H1 (cell line): ENCODE data around the gene SNTN. TPM values are rescaled to one million over a fixed set of nuclear protein-coding genes. Genes with fewer than 3 reads are reported as not detected.

Experiments used
- CTCF ChIA-PET: fragments of 300-600 bp; sonication (Branson Sonifier 250); formaldehyde crosslinking; loops from one replicate; lab custom pipeline; 2021; ENCODE audit not compliant: partially characterized antibody; lab: Charles Lee
- POLR2A ChIA-PET: fragments of 300-600 bp; sonication (Branson Sonifier 250); formaldehyde crosslinking; loops from one replicate; lab custom pipeline; 2021; ENCODE audit warnings: inconsistent platforms; ENCODE audit not compliant: partially characterized antibody; lab: Charles Lee
- DNase-seq, 2 experiments: peaks; one replicate each; pipeline versions ENCODE4 v3.0.0 to v3.0.0-alpha.2; 2010 to 2022; ENCODE audit warnings: low spot score in 2 of 2, low read depth in 1 of 2, mixed read lengths in 1 of 2
- FAIRE-seq: peaks from 2 replicates; lab custom pipeline; 2011; peaks lifted over from hg19 to GRCh38; lab: Jason Lieb, UNC
- H2AFZ ChIP-seq: 2 replicates; pipeline ENCODE4 v1.8.1; 2012; ENCODE audit warnings: low read length, inconsistent platforms
- H2AK5ac ChIP-seq: 2 replicates; pipeline ENCODE4 v1.6.1; 2013; ENCODE audit warnings: low read depth, low read length
- H2BK120ac ChIP-seq: replicated peaks from 2 replicates; pipeline ENCODE3; 2013; ENCODE audit warnings: low read depth, low read length, inconsistent platforms
- H2BK12ac ChIP-seq: 2 replicates; pipeline ENCODE4 v1.6.1; 2013; ENCODE audit warnings: low read depth, low read length
- H2BK15ac ChIP-seq: 2 replicates; pipeline ENCODE4 v1.6.1; 2013; ENCODE audit warnings: low read length
- H2BK20ac ChIP-seq: 2 replicates; pipeline ENCODE4 v1.6.1; 2013; ENCODE audit warnings: low read length
- H2BK5ac ChIP-seq: 2 replicates; pipeline ENCODE4 v1.6.1; 2013; ENCODE audit warnings: low read depth, low read length
- H3K14ac ChIP-seq: 2 replicates; pipeline ENCODE4 v1.6.1; 2013; ENCODE audit warnings: inconsistent platforms; ENCODE audit not compliant: insufficient read length
- H3K18ac ChIP-seq: 2 replicates; pipeline ENCODE4 v1.6.1; 2013; ENCODE audit warnings: low read length; ENCODE audit errors: extremely low read depth
- H3K23ac ChIP-seq: 2 replicates; pipeline ENCODE4 v1.6.1; 2013; ENCODE audit warnings: inconsistent platforms; ENCODE audit not compliant: insufficient read length
- H3K23me2 ChIP-seq: 2 replicates; pipeline ENCODE4 v1.6.1; 2013; ENCODE audit warnings: low read depth, low read length
- H3K27ac ChIP-seq: 2 replicates; pipeline ENCODE4 v1.6.1; 2011; ENCODE audit warnings: low read depth, low read length, inconsistent platforms
- H3K27me3 ChIP-seq, 4 experiments: replicated peaks in 1 of 4; 1 replicate in 1 of 4; 2 replicates in 3 of 4; pipeline versions ENCODE4 v1.6.1 to v1.8.1; 2011 to 2013; ENCODE audit warnings: low read length in 3 of 4, mild to moderate bottlenecking in 3 of 4, inconsistent platforms in 2 of 4, mixed read lengths in 2 of 4, moderate library complexity in 1 of 4; ENCODE audit not compliant: control insufficient read depth in 3 of 4, insufficient read depth in 3 of 4; ENCODE audit errors: extremely low read depth in 1 of 4
- H3K36me3 ChIP-seq, 4 experiments: 2 replicates each; pipeline versions ENCODE4 v1.6.1 to v1.8.1; 2011 to 2013; ENCODE audit warnings: mild to moderate bottlenecking in 4 of 4, low read length in 3 of 4, moderate library complexity in 2 of 4, control low read depth in 1 of 4, inconsistent platforms in 1 of 4; ENCODE audit not compliant: insufficient read depth in 4 of 4, control insufficient read depth in 2 of 4
- H3K4ac ChIP-seq: replicated peaks from 2 replicates; pipeline ENCODE3; 2013; ENCODE audit warnings: low read length, low read depth, mixed read lengths, inconsistent platforms; ENCODE audit not compliant: insufficient read length
- H3K4me1 ChIP-seq, 4 experiments: replicated peaks in 1 of 4; 1 replicate in 1 of 4; 2 replicates in 3 of 4; pipeline versions ENCODE4 v1.6.1 to v1.8.1; 2011 to 2013; ENCODE audit warnings: low read length in 3 of 4, inconsistent platforms in 2 of 4, mixed read lengths in 1 of 4; ENCODE audit not compliant: insufficient read depth in 4 of 4, control insufficient read depth in 3 of 4
- H3K4me2 ChIP-seq, 2 experiments: 2 replicates each; pipeline versions ENCODE4 v1.6.1 to v1.8.1; 2011 to 2013; ENCODE audit warnings: low read depth in 2 of 2, low read length in 2 of 2, control low read depth in 1 of 2, inconsistent platforms in 1 of 2, mild to moderate bottlenecking in 1 of 2; ENCODE audit not compliant: insufficient read depth in 1 of 2
- H3K4me3 ChIP-seq, 4 experiments: fragments of 200-600, 300-600 bp in 1 of 4; sonication (generic), shearing (Covaris generic), sonication (Bioruptor Twin) in 1 of 4; 2 replicates each; pipeline versions ENCODE4 v1.5.1 to v1.8.1; 2011 to 2016; ENCODE audit warnings: low read length in 4 of 4, low read depth in 3 of 4, control low read depth in 2 of 4, inconsistent platforms in 2 of 4, mild to moderate bottlenecking in 2 of 4, mixed read lengths in 1 of 4, moderate library complexity in 1 of 4; ENCODE audit not compliant: insufficient read depth in 2 of 4; ENCODE audit errors: extremely low read depth in 1 of 4
- H3K56ac ChIP-seq: replicated peaks from 2 replicates; pipeline ENCODE3; 2013; ENCODE audit warnings: low read depth, mild to moderate bottlenecking, mixed read lengths, low read length, inconsistent platforms; ENCODE audit not compliant: insufficient read length
- H3K79me1 ChIP-seq: 2 replicates; pipeline ENCODE4 v1.6.1; 2013; ENCODE audit warnings: low read depth, low read length, control low read depth
- H3K79me2 ChIP-seq, 2 experiments: 2 replicates each; pipeline versions ENCODE4 v1.6.1 to v1.8.1; 2012 to 2013; ENCODE audit warnings: low read length in 2 of 2, mild to moderate bottlenecking in 2 of 2, inconsistent platforms in 1 of 2; ENCODE audit not compliant: insufficient read depth in 2 of 2, control insufficient read depth in 1 of 2
- H3K9ac ChIP-seq, 4 experiments: replicated peaks in 1 of 4; 1 replicate in 1 of 4; 2 replicates in 3 of 4; pipeline versions ENCODE4 v1.6.1 to v1.8.1; 2011 to 2013; ENCODE audit warnings: low read depth in 3 of 4, low read length in 3 of 4, control low read depth in 2 of 4, mild to moderate bottlenecking in 2 of 4, moderate library complexity in 2 of 4, inconsistent platforms in 1 of 4; ENCODE audit errors: extremely low read depth in 1 of 4
- H3K9me3 ChIP-seq, 2 experiments: 2 replicates each; pipeline versions ENCODE4 v1.6.1 to v1.8.1; 2012 to 2013; ENCODE audit warnings: mild to moderate bottlenecking in 2 of 2, moderate library complexity in 2 of 2, control low read depth in 1 of 2, inconsistent platforms in 1 of 2, low read depth in 1 of 2, low read length in 1 of 2, mixed read lengths in 1 of 2; ENCODE audit not compliant: insufficient read depth in 2 of 2
- H4K20me1 ChIP-seq, 2 experiments: replicated peaks in 1 of 2; 2 replicates each; pipeline versions ENCODE3 to v1.8.1; 2011 to 2013; ENCODE audit warnings: inconsistent platforms in 2 of 2, low read length in 2 of 2, mild to moderate bottlenecking in 1 of 2; ENCODE audit not compliant: insufficient read depth in 2 of 2, control insufficient read depth in 1 of 2
- H4K5ac ChIP-seq: 2 replicates; pipeline ENCODE4 v1.6.1; 2013; ENCODE audit warnings: low read length, low read depth, mixed read lengths, inconsistent platforms; ENCODE audit not compliant: insufficient read length
- H4K8ac ChIP-seq: 2 replicates; pipeline ENCODE4 v1.8.0; 2013; ENCODE audit warnings: mild to moderate bottlenecking, moderate library complexity, low read length, inconsistent platforms; ENCODE audit not compliant: insufficient read depth; ENCODE audit errors: extremely low read depth
- H4K91ac ChIP-seq: replicated peaks from 2 replicates; pipeline ENCODE3; 2013; ENCODE audit warnings: low read length, mixed read lengths, inconsistent platforms; ENCODE audit not compliant: insufficient read length
- ATF3 ChIP-seq: IDR thresholded peaks from 2 replicates; pipeline ENCODE4 v1.6.1; 2011; ENCODE audit warnings: low read depth, mild to moderate bottlenecking, low read length; ENCODE audit not compliant: insufficient read depth
- BCL11A ChIP-seq, 2 experiments: IDR thresholded peaks; one replicate each; pipeline ENCODE4 v1.6.1; 2011; ENCODE audit warnings: low read depth in 2 of 2, low read length in 2 of 2, mild to moderate bottlenecking in 2 of 2
- CBX5 ChIP-seq: fragments of 300-800, 300-1000 bp; sonication (generic); IDR thresholded peaks from 2 replicates; pipeline ENCODE4 v1.7.1; 2016; ENCODE audit warnings: antibody characterized with exemption, low read length, low read depth
- CBX8 ChIP-seq: fragments of 300-800, 300-1000 bp; sonication (generic); IDR thresholded peaks from 2 replicates; pipeline ENCODE4 v1.7.1; 2016; ENCODE audit warnings: low read depth, low read length, borderline replicate concordance
- CEBPB ChIP-seq: IDR thresholded peaks from 2 replicates; pipeline ENCODE4 v1.6.1; 2012; ENCODE audit warnings: low read depth, low read length
- CREB1 ChIP-seq: IDR thresholded peaks from 2 replicates; pipeline ENCODE4 v1.6.1; 2012; ENCODE audit warnings: inconsistent platforms
- JUN ChIP-seq: IDR thresholded peaks from 2 replicates; pipeline ENCODE4 v1.6.1; 2011; ENCODE audit warnings: low read depth, mild to moderate bottlenecking, improper control_type of control experiment, low read length
- NRF1 ChIP-seq: IDR thresholded peaks from 2 replicates; pipeline ENCODE4 v1.6.1; 2011; ENCODE audit warnings: mild to moderate bottlenecking, low read depth, low read length, improper control_type of control experiment
- POU5F1 ChIP-seq: IDR thresholded peaks from 2 replicates; pipeline ENCODE4 v1.6.1; 2011; ENCODE audit warnings: low read depth, mild to moderate bottlenecking, low read length, moderate library complexity
- TCF12 ChIP-seq: IDR thresholded peaks from 2 replicates; pipeline ENCODE4 v1.6.1; 2011; ENCODE audit warnings: low read depth, mild to moderate bottlenecking, low read length
- ZNF274 ChIP-seq: IDR thresholded peaks from 2 replicates; pipeline ENCODE4 v1.7.0; 2012; ENCODE audit warnings: low read length, borderline replicate concordance; ENCODE audit errors: extremely low read depth
- WGBS, 2 experiments: shearing (Covaris generic) in 1 of 2; methylation state at CpG; one replicate each; pipeline versions ENCODE4 v1.1.6 to v1.1.7; 2013 to 2015; ENCODE audit warnings: low lambda C conversion rate in 2 of 2, mixed read lengths in 2 of 2, inconsistent platforms in 1 of 2, low coverage in 1 of 2, missing lambda C conversion rate in 1 of 2; ENCODE audit not compliant: insufficient replicate concordance in 2 of 2, insufficient coverage in 1 of 2, insufficient read length in 1 of 2; ENCODE audit errors: extremely low coverage in 1 of 2, missing lambda C conversion rate in 1 of 2; 5-methylcytosine and 5-hydroxymethylcytosine counted together
- polyA plus RNA-seq, 7 experiments: library from polyadenylated mRNA; depleted of rRNA in 3 of 7; stranded (reverse) in 5 of 7; unstranded in 2 of 7; fragments of >200 nt in 5 of 7; fragments of 200-250 nt in 2 of 7; gene quantifications; 1 replicate in 5 of 7; 2 replicates in 1 of 7; 4 replicates in 1 of 7; pipeline versions ENCODE4 v1.2.1 to v1.2.3, GENCODE V29; 2011 to 2013; ENCODE audit warnings: missing spikeins in 2 of 7, mixed read lengths in 2 of 7
- total RNA-seq: library from RNA; stranded (reverse); fragmentation: NEBNext Ultra II Directional; extraction: Animal tissue kit (Norgen Biotek cat#: 25700); gene quantifications from 2 replicates; pipeline ENCODE4 v1.2.1, GENCODE V29; 2021
- TF ChIP-seq, protein P1 (sequence below): IDR thresholded peaks from 2 replicates; pipeline ENCODE4 v1.6.1; 2011; ENCODE audit warnings: low read length, improper control_type of control experiment
- TF ChIP-seq, protein P2 (sequence below): IDR thresholded peaks from 2 replicates; pipeline ENCODE4 v1.6.1; 2012; ENCODE audit warnings: inconsistent platforms

SNTN gene
- total and polyA plus RNA-seq, 2 of the 8 experiments (the other 6 are each of a cell fraction or from before 2014, with no cell fraction given), result not detected

- no peaks in the 10 kb centered on the region for H3K79me2 ChIP-seq
- WGBS, 2 experiments, result 93% methylated on average over 4 of the region's 4 CpGs; no CpG with 5 or more reads in 1 of the 2 experiments
- H3K14ac ChIP-seq, result no peak overlapping the region
- H3K9me3 ChIP-seq, result no peaks in the 10 kb centered on the region
- H4K91ac ChIP-seq, result no peak overlapping the region
- DNase-seq (no peak), FAIRE-seq (no peak)
- no peak overlapping the region for H2AK5ac ChIP-seq
- H3K27me3 ChIP-seq, result no peaks in the 10 kb centered on the region
- H2BK120ac ChIP-seq, result no peak overlapping the region
- H4K5ac ChIP-seq, result no peak overlapping the region
- H3K18ac ChIP-seq, result no peak overlapping the region
- H3K27ac ChIP-seq, result no peak overlapping the region
- ChIA-PET POLR2A (no interaction called here), CTCF (interaction anchor here (1.1 to 1.6 kb wide), 4 partner anchors 23 to 113 kb away, joined by 3 to 5 read pairs (median 4); partner anchors contain the start of gene C3orf49)
- H3K56ac ChIP-seq, result no peak overlapping the region
- no peak overlapping the region for H3K4me3 ChIP-seq
- no peaks in the 10 kb centered on the region for H3K79me1 ChIP-seq
- no peak overlapping the region for H3K4me2 ChIP-seq
- H3K23ac ChIP-seq, result no peak overlapping the region
- H3K23me2 ChIP-seq, result no peaks in the 10 kb centered on the region
- no peak overlapping the region for H2BK5ac ChIP-seq
- no peak overlapping the region for H2BK12ac ChIP-seq
- H2BK20ac ChIP-seq, result no peak overlapping the region
- no peak overlapping the region for H3K9ac ChIP-seq
- no peaks in the 10 kb centered on the region for H4K20me1 ChIP-seq
- no peak overlapping the region for H4K8ac ChIP-seq
- H2AFZ ChIP-seq, result no peak overlapping the region
- H3K4me1 ChIP-seq, result no peaks in the 10 kb centered on the region
- no peaks in the 10 kb centered on the region for H3K36me3 ChIP-seq
- no peak overlapping the region for H2BK15ac ChIP-seq
- no peak overlapping the region for H3K4ac ChIP-seq
- TF ChIP-seq CREB1 (no peak), TCF12 (no peak), CEBPB (no peak), ZNF274 (no peak), ATF3 (no peak), NRF1 (no peak), CBX8 (no peak), POU5F1 (no peak), CBX5 (no peak), BCL11A (IDR thresholded peaks at IDR 0.05; ENCODE audit: low read depth in 2 of 2, low read length in 2 of 2) (no peak), JUN (no peak)
- TF ChIP-seq, protein P1, sequence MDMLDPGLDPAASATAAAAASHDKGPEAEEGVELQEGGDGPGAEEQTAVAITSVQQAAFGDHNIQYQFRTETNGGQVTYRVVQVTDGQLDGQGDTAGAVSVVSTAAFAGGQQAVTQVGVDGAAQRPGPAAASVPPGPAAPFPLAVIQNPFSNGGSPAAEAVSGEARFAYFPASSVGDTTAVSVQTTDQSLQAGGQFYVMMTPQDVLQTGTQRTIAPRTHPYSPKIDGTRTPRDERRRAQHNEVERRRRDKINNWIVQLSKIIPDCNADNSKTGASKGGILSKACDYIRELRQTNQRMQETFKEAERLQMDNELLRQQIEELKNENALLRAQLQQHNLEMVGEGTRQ, result no peak
- TF ChIP-seq, protein P2, sequence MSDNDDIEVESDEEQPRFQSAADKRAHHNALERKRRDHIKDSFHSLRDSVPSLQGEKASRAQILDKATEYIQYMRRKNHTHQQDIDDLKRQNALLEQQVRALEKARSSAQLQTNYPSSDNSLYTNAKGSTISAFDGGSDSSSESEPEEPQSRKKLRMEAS, result no peak
These were observed 52.7 kb downstream of the SNTN start for GRCh38 chr3:63705092-63705645.
